K562 (cell line): ENCODE results near the gene REX1BD. TPM values are rescaled to one million over a fixed set of nuclear protein-coding genes. Genes with fewer than 3 reads are reported as not detected.
"Not testable (repeated sequence)": the region's sequence is repeated elsewhere in the genome, so short reads cannot be mapped to it uniquely, and the experiment has no call there.

Source experiments
- ATAC-seq: fragments of 200-7000 bp; cut with Tn5 transposase; 3 replicates; pipeline ENCODE4 v1.9.1; 2020; ENCODE audit warnings: moderate library complexity
- BruUV-seq: library from RNA; stranded (reverse); fragments of 400-500 nt; replicated peaks from 2 replicates; lab custom pipeline; 2021; lab: Mats Ljungman, UMichigan
- CTCF ChIA-PET: fragments of 300-600 bp; formaldehyde crosslinking; extraction: SDS; loops from one replicate; lab custom pipeline; 2021; ENCODE audit warnings: low intra/inter-chr PET ratio; lab: Yijun Ruan, JAX
- POLR2A ChIA-PET: fragments of 300-600, 350-650 bp; sonication (Branson Sonifier 250); formaldehyde crosslinking; extraction: SDS; loops from one replicate; lab custom pipeline; 2021; ENCODE audit warnings: antibody characterized with exemption, inconsistent platforms; lab: Yijun Ruan, JAX
- DNase-seq, 4 experiments: peaks; one replicate each; pipeline versions ENCODE4 v3.0.0 to v3.0.0-alpha.2; 2011 to 2018; ENCODE audit warnings: low spot score in 3 of 4, mixed read lengths in 3 of 4; ENCODE audit errors: extremely low read depth in 1 of 4
- FAIRE-seq: peaks from 2 replicates; lab custom pipeline; 2011; peaks lifted over from hg19 to GRCh38; lab: Jason Lieb, UNC
- H2AFZ ChIP-seq: 2 replicates; pipeline ENCODE4 v1.6.0; 2011; ENCODE audit warnings: low read depth, low read length, control low read depth, inconsistent platforms
- H3K27ac ChIP-seq: fragments of 200-600 bp; 3 replicates; pipeline ENCODE4 v1.8.0; 2011; ENCODE audit warnings: low read depth, mild to moderate bottlenecking, control low read depth, inconsistent platforms, low read length, moderate library complexity, mixed read lengths; ENCODE audit errors: extremely low read depth
- H3K27me3 ChIP-seq, 2 experiments: fragments of 300-600 bp in 1 of 2; 2 replicates in 1 of 2; 3 replicates in 1 of 2; pipeline versions ENCODE4 v1.6.0 to v1.8.0; 2011; ENCODE audit warnings: inconsistent platforms in 2 of 2, low read length in 2 of 2, mild to moderate bottlenecking in 1 of 2, mixed read lengths in 1 of 2, moderate library complexity in 1 of 2; ENCODE audit not compliant: control insufficient read depth in 2 of 2, insufficient read depth in 2 of 2
- H3K36me3 ChIP-seq: fragments of 300-600 bp; 3 replicates; pipeline ENCODE4 v1.8.0; 2011; ENCODE audit warnings: mild to moderate bottlenecking, low read length, inconsistent platforms; ENCODE audit not compliant: control insufficient read depth, insufficient read depth
- H3K4me1 ChIP-seq, 2 experiments: fragments of 200-600 bp in 1 of 2; replicated peaks in 1 of 2; 2 replicates in 1 of 2; 3 replicates in 1 of 2; pipeline versions ENCODE4 v1.5.1 to v1.8.0; 2011; ENCODE audit warnings: inconsistent platforms in 2 of 2, low read length in 2 of 2, mild to moderate bottlenecking in 1 of 2, mixed read lengths in 1 of 2, moderate library complexity in 1 of 2; ENCODE audit not compliant: control insufficient read depth in 2 of 2, insufficient read depth in 2 of 2
- H3K4me2 ChIP-seq: 2 replicates; pipeline ENCODE4 v1.6.1; 2011; ENCODE audit warnings: low read length, control low read depth, inconsistent platforms, mixed read lengths; ENCODE audit not compliant: insufficient read depth
- H3K4me3 ChIP-seq: fragments of 200-600 bp; sonication (generic), shearing (Covaris generic); 2 replicates; pipeline ENCODE4 v1.5.1; 2016; ENCODE audit warnings: control low read depth, inconsistent platforms
- H3K79me2 ChIP-seq: fragments of 200-600 bp; 3 replicates; pipeline ENCODE4 v1.8.0; 2011; ENCODE audit warnings: low read length, inconsistent platforms; ENCODE audit not compliant: control insufficient read depth, insufficient read depth
- H3K9ac ChIP-seq, 2 experiments: 2 replicates each; pipeline versions ENCODE4 v1.6.0 to v1.6.1; 2011; ENCODE audit warnings: low read depth in 2 of 2, low read length in 2 of 2, control low read depth in 1 of 2, inconsistent platforms in 1 of 2, mild to moderate bottlenecking in 1 of 2, mixed read lengths in 1 of 2; ENCODE audit not compliant: insufficient read depth in 1 of 2
- H3K9me1 ChIP-seq: one replicate; pipeline ENCODE4 v1.6.0; 2011; ENCODE audit warnings: inconsistent platforms, mild to moderate bottlenecking, low read length, moderate library complexity; ENCODE audit not compliant: control insufficient read depth, insufficient read depth
- H3K9me3 ChIP-seq: replicated peaks from 2 replicates; pipeline ENCODE4 v1.5.1; 2011; ENCODE audit warnings: low read depth, low read length, inconsistent platforms; ENCODE audit not compliant: control insufficient read depth, insufficient read depth
- H4K20me1 ChIP-seq: replicated peaks from 2 replicates; pipeline ENCODE4 v1.6.1; 2011; ENCODE audit warnings: low read length, inconsistent platforms, mixed read lengths; ENCODE audit not compliant: control insufficient read depth, insufficient read depth
- FOXA3 ChIP-seq, 2 experiments: fragments of 450-650 bp in 1 of 2; sonication (generic) in 1 of 2; formaldehyde crosslinking; IDR thresholded peaks in 1 of 2; conservative IDR thresholded peaks in 1 of 2; 2 replicates each; pipeline versions ENCODE4 v1.4.0 to v1.8.0; 2020 to 2022; ENCODE audit warnings: mild to moderate bottlenecking in 2 of 2, missing genetic modification reagents in 1 of 2
- LCOR ChIP-seq: sonication (generic); formaldehyde crosslinking; IDR thresholded peaks from 2 replicates; pipeline ENCODE4 v1.8.0; 2022; ENCODE audit warnings: mild to moderate bottlenecking, missing genetic modification reagents
- MYNN ChIP-seq, 2 experiments: sonication (generic); formaldehyde crosslinking in 1 of 2; IDR thresholded peaks; 2 replicates each; pipeline versions ENCODE4 v1.5.0 to v1.6.1; 2016 to 2020; ENCODE audit warnings: antibody characterized with exemption in 1 of 2, missing genetic modification reagents in 1 of 2
- NFIC ChIP-seq: fragments of 450-650 bp; IDR thresholded peaks from 2 replicates; pipeline ENCODE4 v1.6.1; 2017; ENCODE audit warnings: mild to moderate bottlenecking, inconsistent platforms
- SLC30A9 ChIP-seq: fragments of 250-450 bp; sonication (Bioruptor Pico); IDR thresholded peaks from 2 replicates; pipeline ENCODE4 v1.8.0; 2022; ENCODE audit warnings: mild to moderate bottlenecking, moderate library complexity
- ZMIZ1 ChIP-seq, 2 experiments: fragments of 150-350 bp in 1 of 2; IDR thresholded peaks; 2 replicates each; pipeline ENCODE4 v1.6.1; 2012 to 2016; ENCODE audit warnings: low read depth in 2 of 2, low read length in 2 of 2, mild to moderate bottlenecking in 1 of 2, moderate library complexity in 1 of 2
- ZNF655 ChIP-seq: fragments of 250-450 bp; sonication (Bioruptor Pico); IDR thresholded peaks from 2 replicates; pipeline ENCODE4 v1.5.0; 2021
- WGBS: fragments of 100-300 bp; shearing (Covaris generic); methylation state at CpG from one replicate; pipeline ENCODE4 v1.1.6; 2016; ENCODE audit warnings: low coverage, mixed read lengths; ENCODE audit not compliant: insufficient coverage; ENCODE audit errors: missing lambda C conversion rate; 5-methylcytosine and 5-hydroxymethylcytosine counted together
- in situ Hi-C: fragments of 300-500 bp; cut with MboI; formaldehyde crosslinking; loops from 4 replicates; pipeline ENCODE4 v1.15.0; 2018; ENCODE audit warnings: inconsistent platforms, mixed read lengths
- intact Hi-C: fragments of 100-400 bp; cut with micrococcal nuclease; formaldehyde crosslinking; loops from 2 replicates; pipeline ENCODE4 v1.14.2; 2022
- polyA plus RNA-seq, 8 experiments: library from polyadenylated mRNA; depleted of rRNA in 4 of 8; stranded (reverse) in 5 of 8; unstranded in 3 of 8; fragments of >200 nt; fragmentation: Nextera tagmentation in 2 of 8; fragmentation: Illumina TruSeq in 1 of 8; extraction: Ambion mirVana in 2 of 8; extraction: Trizol in 1 of 8; gene quantifications; 2 replicates each; pipeline versions ENCODE4 v1.2.1 to v1.2.3, GENCODE V29; 2011 to 2014; ENCODE audit warnings: inconsistent platforms in 1 of 8, missing spikeins in 1 of 8
- total RNA-seq, 7 experiments: library from RNA; depleted of rRNA in 6 of 7; stranded (reverse); fragments of >200 nt in 6 of 7; fragmentation: Illumina TruSeq in 2 of 7; extraction: Trizol in 2 of 7; gene quantifications; 2 replicates each; pipeline versions ENCODE4 v1.2.1 to v1.2.3, GENCODE V29; 2011 to 2021; ENCODE audit warnings: low replicate concordance in 1 of 7

REX1BD gene
- total and polyA plus RNA-seq, 9 of the 15 experiments (the other 6 are each of a cell fraction or from before 2014, with no cell fraction given) = 1.9 to 136 (median 13.8) TPM

- intact Hi-C loops = loop anchor here (5.0 to 10.0 kb wide), 4 partner anchors 45 to 252 kb away; partner anchors contain the start of gene KLHL26
- H3K4me2 ChIP-seq, H3K9me3 ChIP-seq, H3K4me3 ChIP-seq, H3K9me1 ChIP-seq, BruUV-seq, H4K20me1 ChIP-seq, H3K27ac ChIP-seq, H3K36me3 ChIP-seq, H3K27me3 ChIP-seq, CTCF ChIA-PET, H2AFZ ChIP-seq, in situ Hi-C loops, ATAC-seq: not testable (repeated sequence)
- POLR2A ChIA-PET = interaction anchor here (0.6 to 2.1 kb wide), 5 partner anchors 10 to 1040 kb away, joined by 3 to 5 read pairs (median 3); no protein-coding TSS in a partner anchor
- FAIRE-seq (peak; percentile 29), DNase-seq (peak in 1 of 4 experiments; percentile 50)
- Histone ChIP-seq H3K79me2 (peaks cover 21% of the 10 kb centered on the region), H3K9ac (peak overlapping the region in 1 of 2 experiments; percentile 4; a peak in 1 of 4 replicates), H3K4me1 (peaks cover 33 to 86% of the 10 kb centered on the region in 2 experiments)
- WGBS = 22% methylated on average over 5 of the region's 5 CpGs
- TF ChIP-seq NFIC = peak; percentile 88
These were observed 4.1 kb downstream of the REX1BD start for GRCh38 chr19:18592732-18593131.

GRCh38 chr19:18593367-18594095 lies 4.9 kb downstream of the REX1BD start:
- FAIRE-seq (peak; percentile 71), ATAC-seq (no peak), DNase-seq (peak in 3 of 4 experiments; percentile 53 to 57 (median 54))
- H3K4me1 ChIP-seq = peaks cover 28 to 86% of the 10 kb centered on the region in 2 experiments
- no peak overlapping the region; the same call in 2 of the 3 replicates for H3K27ac ChIP-seq
- peak overlapping the region; percentile 33 for H3K4me2 ChIP-seq
- H3K9ac ChIP-seq = peak overlapping the region; percentile 3 to 91; a peak in 2 of 4 replicates
- intact Hi-C loops = loop anchor here (5.0 to 10.0 kb wide), 4 partner anchors 44 to 251 kb away; partner anchors contain the start of gene KLHL26
- peaks cover 6% of the 10 kb centered on the region; the same call in 1 of the 2 replicates for H4K20me1 ChIP-seq
- 24% methylated on average over 21 of the region's 25 CpGs for WGBS
- peak overlapping the region; percentile 16; the same call in 1 of the 2 replicates for H2AFZ ChIP-seq
- H3K9me1 ChIP-seq = no peaks in the 10 kb centered on the region
- no peaks in the 10 kb centered on the region for H3K9me3 ChIP-seq
- peaks cover 5% of the 10 kb centered on the region; the same call in 2 of the 3 replicates for H3K36me3 ChIP-seq
- in situ Hi-C loops = no loop called here
- no peak overlapping the region; the same call in 1 of the 2 replicates for H3K4me3 ChIP-seq
- ChIA-PET CTCF (interaction anchor here (0.7 to 1.1 kb wide), 2 partner anchors 82 to 97 kb away, joined by 3 to 5 read pairs; no protein-coding TSS in a partner anchor), POLR2A (interaction anchor here (0.6 to 2.1 kb wide), 8 partner anchors 9 to 1039 kb away, joined by 3 to 6 read pairs (median 4); no protein-coding TSS in a partner anchor)
- BruUV-seq = no TSS peak
- peaks cover 15% of the 10 kb centered on the region for H3K79me2 ChIP-seq
- H3K27me3 ChIP-seq = no peaks in the 10 kb centered on the region
- no peak for TF ChIP-seq ZNF655 (CRISPR knock-in tag)
- no peak for TF ChIP-seq SLC30A9
- 0 out of 2 replicates have a peak, but pooled peaks have one; percentile 18 for TF ChIP-seq MYNN (IDR thresholded peaks at IDR 0.05)
- TF ChIP-seq MYNN (CRISPR knock-in tag; IDR thresholded peaks at IDR 0.05) = no peak
- no peak for TF ChIP-seq LCOR
- no peak for TF ChIP-seq FOXA3 (CRISPR knock-in tag; conservative IDR thresholded peaks at IDR 0.05 in 1 of 2, IDR thresholded peaks at IDR 0.05 in 1 of 2)
- no peak for TF ChIP-seq ZMIZ1 (IDR thresholded peaks at IDR 0.05; ENCODE audit: low read depth in 2 of 2, low read length in 2 of 2)
